Measurements from ENCODE around the gene PARP15.

Gene PARP15

DNA sequence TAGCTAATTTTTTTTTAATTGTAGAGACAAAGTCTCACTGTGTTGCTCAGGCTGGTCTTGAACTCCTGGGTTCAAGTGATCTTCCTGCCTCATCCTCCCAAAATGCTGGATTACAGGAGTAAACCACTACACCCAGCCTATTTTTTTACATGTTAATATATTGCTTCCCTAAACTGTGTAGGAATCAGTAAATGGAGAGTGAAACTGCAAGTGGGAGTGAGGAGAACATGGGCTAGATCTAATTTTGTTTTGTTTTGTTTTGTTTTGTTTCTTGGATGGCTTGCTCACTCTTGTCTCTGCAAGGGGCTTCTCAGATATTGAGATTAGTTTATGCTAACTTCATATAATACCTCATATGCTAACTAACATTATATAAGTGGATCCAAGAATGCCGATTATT is 31.5 kb downstream of the PARP15 start:
- Histone ChIP-seq H3K27me3 (ENCODE audit: control insufficient read depth, insufficient read depth, low read length) (no peaks in the 10 kb centered on the region), H2AFZ (no peak overlapping the region), H3K4me3 (ENCODE audit: low read depth, low read length) (no peak overlapping the region), H3K27ac (no peak overlapping the region), H3K4me2 (ENCODE audit: low read length) (no peak overlapping the region), H3K9ac (no peak overlapping the region), H3K9me3 (ENCODE audit: control insufficient read depth, low read length) (no peaks in the 10 kb centered on the region), H3K4me1 (no peaks in the 10 kb centered on the region), H3K36me3 (ENCODE audit: control insufficient read depth, insufficient read depth, low read length) (no peaks in the 10 kb centered on the region), H3K79me2 (no peaks in the 10 kb centered on the region)
- no peak for TF ChIP-seq CTCF (IDR thresholded peaks at IDR 0.05)

DNA sequence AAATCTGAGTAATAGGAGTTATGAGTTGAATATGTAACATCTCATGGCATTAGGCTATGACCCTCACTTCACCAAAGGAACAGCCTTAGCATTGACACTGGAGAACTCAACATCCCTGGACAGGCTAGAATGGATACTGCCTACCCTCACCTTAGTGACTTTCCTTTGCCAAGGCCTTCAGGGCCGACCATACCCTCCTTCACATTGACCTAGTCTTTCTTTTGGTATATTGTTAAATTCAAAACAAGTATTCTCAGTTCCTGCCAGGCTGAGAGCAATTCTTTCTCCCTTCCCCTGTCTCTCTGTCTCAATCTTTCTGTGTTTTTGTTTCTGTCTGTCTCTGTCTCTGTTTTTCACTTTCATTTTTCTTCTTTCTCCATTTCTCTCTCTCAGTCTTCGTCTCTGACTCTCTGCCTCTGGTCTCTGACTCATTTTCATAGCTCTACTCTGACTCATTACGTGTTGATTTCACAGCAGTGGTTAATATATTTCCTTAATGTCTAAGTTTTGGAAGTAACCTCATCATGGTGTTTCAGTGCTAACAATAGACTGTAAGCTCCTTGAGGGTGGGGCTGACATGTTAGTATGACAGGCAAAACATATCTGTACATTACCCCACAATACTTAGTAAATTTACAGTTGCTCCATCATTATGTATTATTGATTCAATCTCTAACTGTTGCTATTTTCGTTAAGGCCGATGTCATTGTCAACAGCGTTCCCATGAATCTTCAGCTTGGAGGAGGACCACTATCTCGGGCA is 32.5 kb downstream of the PARP15 start:
- Histone ChIP-seq H3K4me1 (no peaks in the 10 kb centered on the region), H3K36me3 (ENCODE audit: control insufficient read depth, insufficient read depth, low read length) (no peaks in the 10 kb centered on the region), H3K79me2 (no peaks in the 10 kb centered on the region), H3K4me2 (ENCODE audit: low read length) (no peak overlapping the region), H3K9ac (no peak overlapping the region), H3K27ac (no peak overlapping the region), H3K27me3 (ENCODE audit: control insufficient read depth, insufficient read depth, low read length) (no peaks in the 10 kb centered on the region), H2AFZ (no peak overlapping the region), H3K9me3 (ENCODE audit: control insufficient read depth, low read length) (no peaks in the 10 kb centered on the region), H3K4me3 (ENCODE audit: low read depth, low read length) (no peak overlapping the region)
- TF ChIP-seq CTCF (IDR thresholded peaks at IDR 0.05): no peak

- Histone ChIP-seq H3K9me3 (ENCODE audit: control insufficient read depth, low read length) (no peaks in the 10 kb centered on the region), H3K4me2 (ENCODE audit: low read length) (no peak overlapping the region), H3K36me3 (ENCODE audit: control insufficient read depth, insufficient read depth, low read length) (no peaks in the 10 kb centered on the region), H3K4me3 (ENCODE audit: low read depth, low read length) (no peak overlapping the region), H3K27ac (no peak overlapping the region), H3K4me1 (no peaks in the 10 kb centered on the region), H3K79me2 (no peaks in the 10 kb centered on the region), H2AFZ (no peak overlapping the region), H3K9ac (no peak overlapping the region), H3K27me3 (ENCODE audit: control insufficient read depth, insufficient read depth, low read length) (no peaks in the 10 kb centered on the region)
- no peak for TF ChIP-seq CTCF (IDR thresholded peaks at IDR 0.05)
Observed at GRCh38 chr3:122612696-122613095, 35.2 kb downstream of the PARP15 start.

GRCh38 chr3:122615303-122615702 is 37.9 kb downstream of the PARP15 start:
- no peaks in the 10 kb centered on the region for H3K9me3 ChIP-seq (ENCODE audit: control insufficient read depth, low read length)
- H3K4me3 ChIP-seq (ENCODE audit: low read depth, low read length): no peak overlapping the region
- H2AFZ ChIP-seq: no peak overlapping the region
- no peak overlapping the region for H3K4me2 ChIP-seq (ENCODE audit: low read length)
- H3K9ac ChIP-seq: no peak overlapping the region
- H3K36me3 ChIP-seq (ENCODE audit: control insufficient read depth, insufficient read depth, low read length): no peaks in the 10 kb centered on the region
- TF ChIP-seq CTCF (IDR thresholded peaks at IDR 0.05): no peak
- no peak overlapping the region for H3K27ac ChIP-seq
- no peaks in the 10 kb centered on the region for H3K4me1 ChIP-seq
- no peaks in the 10 kb centered on the region for H3K27me3 ChIP-seq (ENCODE audit: control insufficient read depth, insufficient read depth, low read length)
- H3K79me2 ChIP-seq: no peaks in the 10 kb centered on the region

DNA sequence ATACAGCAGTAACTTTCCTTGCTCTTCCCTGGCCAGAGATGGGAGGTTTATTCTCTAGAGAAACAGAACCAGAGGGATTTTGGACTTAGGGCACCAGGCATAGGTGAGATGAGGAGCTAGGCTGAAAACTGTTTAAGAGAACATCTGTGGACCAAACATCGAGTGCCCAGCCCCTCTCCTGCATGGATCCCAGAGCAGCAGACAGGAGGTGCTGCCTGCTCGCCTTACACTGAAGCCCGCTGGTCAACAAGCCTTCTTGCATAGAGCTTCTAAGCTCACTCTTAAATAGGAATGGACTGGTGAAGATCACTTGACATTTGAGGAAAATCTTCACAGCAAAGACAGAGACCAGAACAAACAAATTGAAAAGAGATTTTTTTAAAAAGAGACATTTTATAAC is 41.2 kb downstream of the PARP15 start:
- Histone ChIP-seq H3K36me3 (ENCODE audit: control insufficient read depth, insufficient read depth, low read length) (no peaks in the 10 kb centered on the region), H3K27ac (no peak overlapping the region), H3K4me1 (no peaks in the 10 kb centered on the region), H3K79me2 (no peaks in the 10 kb centered on the region), H3K9me3 (ENCODE audit: control insufficient read depth, low read length) (no peaks in the 10 kb centered on the region), H3K9ac (no peak overlapping the region), H2AFZ (no peak overlapping the region), H3K4me2 (ENCODE audit: low read length) (no peak overlapping the region), H3K4me3 (ENCODE audit: low read depth, low read length) (no peak overlapping the region), H3K27me3 (ENCODE audit: control insufficient read depth, insufficient read depth, low read length) (no peaks in the 10 kb centered on the region)
- TF ChIP-seq CTCF (IDR thresholded peaks at IDR 0.05): no peak

Measured in parathyroid adenoma (tissue), 2 donors.